Vagina (tissue), 2 donors: Measurements from ENCODE around the gene CAMK2B.

Experiments
- CTCF ChIP-seq, 3 experiments: fragments of 450-650 bp in 2 of 3; fragments of 200-600 bp in 1 of 3; sonication (generic) in 1 of 3; IDR thresholded peaks; one replicate each; pipeline ENCODE4 v1.5.1; 2017 to 2019; ENCODE audit warnings: antibody characterized with exemption in 3 of 3, mild to moderate bottlenecking in 2 of 3, moderate library complexity in 2 of 3
- POLR2AphosphoS5 ChIP-seq, 2 donors: sonication (generic); formaldehyde crosslinking; IDR thresholded peaks; one replicate each; pipeline ENCODE4 v1.9.0; 2017; ENCODE audit warnings: antibody characterized with exemption in 2 of 2, mild to moderate bottlenecking in 2 of 2, low read depth in 1 of 2; ENCODE audit not compliant: insufficient read depth in 1 of 2

DNA sequence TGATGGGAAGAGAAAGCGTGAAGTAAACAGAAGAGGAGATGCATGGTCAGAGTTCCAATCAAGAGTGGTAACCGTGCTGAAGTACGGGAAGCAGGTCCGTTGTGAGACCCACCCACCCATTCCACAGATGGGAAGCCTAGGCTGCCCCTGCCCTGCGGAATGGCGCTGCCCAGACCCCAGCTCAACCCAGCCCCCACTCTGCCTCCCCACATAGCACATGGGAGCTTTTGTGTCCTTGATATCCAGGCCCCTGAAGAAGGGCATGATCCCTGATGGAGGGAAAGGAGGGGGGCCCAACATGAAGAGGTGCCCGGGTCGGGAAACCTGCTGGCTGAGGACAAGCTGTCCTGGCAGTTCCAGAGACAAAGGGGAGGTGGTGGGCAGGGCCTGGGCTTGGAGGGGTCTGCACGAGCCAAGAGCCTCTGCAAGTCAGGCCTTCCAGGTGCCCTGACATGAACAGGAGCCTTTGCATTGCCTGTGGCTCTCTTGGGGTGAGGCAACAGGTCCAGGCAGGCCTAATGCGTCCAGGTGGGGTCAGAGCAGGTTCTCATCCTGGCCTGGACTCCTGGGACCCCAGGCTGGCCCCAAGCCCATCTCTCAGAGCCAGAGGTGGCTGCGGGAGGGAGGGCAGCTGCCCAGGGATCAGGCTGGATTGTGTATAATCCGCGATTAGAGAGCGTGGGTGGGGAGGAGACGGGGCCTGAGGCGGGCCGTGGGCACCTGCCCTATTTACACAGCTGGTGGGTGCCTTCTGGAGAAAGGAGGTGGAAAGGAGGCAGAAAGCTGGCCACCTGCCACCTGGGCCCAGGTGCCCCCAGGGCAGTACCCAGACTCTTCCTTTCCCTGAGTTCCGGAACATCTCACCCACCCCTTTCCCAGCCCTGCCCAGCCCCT, 101.1 kb downstream of the CAMK2B start:
- TF ChIP-seq CTCF (IDR thresholded peaks at IDR 0.05) = no peak
- no peak for TF ChIP-seq POLR2AphosphoS5 (IDR thresholded peaks at IDR 0.05; ENCODE audit: insufficient read depth in 1 of 2, low read depth in 1 of 2)
